ENCODE data around the gene CNTROB.

Gene CNTROB, protein sequence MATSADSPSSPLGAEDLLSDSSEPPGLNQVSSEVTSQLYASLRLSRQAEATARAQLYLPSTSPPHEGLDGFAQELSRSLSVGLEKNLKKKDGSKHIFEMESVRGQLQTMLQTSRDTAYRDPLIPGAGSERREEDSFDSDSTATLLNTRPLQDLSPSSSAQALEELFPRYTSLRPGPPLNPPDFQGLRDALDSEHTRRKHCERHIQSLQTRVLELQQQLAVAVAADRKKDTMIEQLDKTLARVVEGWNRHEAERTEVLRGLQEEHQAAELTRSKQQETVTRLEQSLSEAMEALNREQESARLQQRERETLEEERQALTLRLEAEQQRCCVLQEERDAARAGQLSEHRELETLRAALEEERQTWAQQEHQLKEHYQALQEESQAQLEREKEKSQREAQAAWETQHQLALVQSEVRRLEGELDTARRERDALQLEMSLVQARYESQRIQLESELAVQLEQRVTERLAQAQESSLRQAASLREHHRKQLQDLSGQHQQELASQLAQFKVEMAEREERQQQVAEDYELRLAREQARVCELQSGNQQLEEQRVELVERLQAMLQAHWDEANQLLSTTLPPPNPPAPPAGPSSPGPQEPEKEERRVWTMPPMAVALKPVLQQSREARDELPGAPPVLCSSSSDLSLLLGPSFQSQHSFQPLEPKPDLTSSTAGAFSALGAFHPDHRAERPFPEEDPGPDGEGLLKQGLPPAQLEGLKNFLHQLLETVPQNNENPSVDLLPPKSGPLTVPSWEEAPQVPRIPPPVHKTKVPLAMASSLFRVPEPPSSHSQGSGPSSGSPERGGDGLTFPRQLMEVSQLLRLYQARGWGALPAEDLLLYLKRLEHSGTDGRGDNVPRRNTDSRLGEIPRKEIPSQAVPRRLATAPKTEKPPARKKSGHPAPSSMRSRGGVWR

DNA sequence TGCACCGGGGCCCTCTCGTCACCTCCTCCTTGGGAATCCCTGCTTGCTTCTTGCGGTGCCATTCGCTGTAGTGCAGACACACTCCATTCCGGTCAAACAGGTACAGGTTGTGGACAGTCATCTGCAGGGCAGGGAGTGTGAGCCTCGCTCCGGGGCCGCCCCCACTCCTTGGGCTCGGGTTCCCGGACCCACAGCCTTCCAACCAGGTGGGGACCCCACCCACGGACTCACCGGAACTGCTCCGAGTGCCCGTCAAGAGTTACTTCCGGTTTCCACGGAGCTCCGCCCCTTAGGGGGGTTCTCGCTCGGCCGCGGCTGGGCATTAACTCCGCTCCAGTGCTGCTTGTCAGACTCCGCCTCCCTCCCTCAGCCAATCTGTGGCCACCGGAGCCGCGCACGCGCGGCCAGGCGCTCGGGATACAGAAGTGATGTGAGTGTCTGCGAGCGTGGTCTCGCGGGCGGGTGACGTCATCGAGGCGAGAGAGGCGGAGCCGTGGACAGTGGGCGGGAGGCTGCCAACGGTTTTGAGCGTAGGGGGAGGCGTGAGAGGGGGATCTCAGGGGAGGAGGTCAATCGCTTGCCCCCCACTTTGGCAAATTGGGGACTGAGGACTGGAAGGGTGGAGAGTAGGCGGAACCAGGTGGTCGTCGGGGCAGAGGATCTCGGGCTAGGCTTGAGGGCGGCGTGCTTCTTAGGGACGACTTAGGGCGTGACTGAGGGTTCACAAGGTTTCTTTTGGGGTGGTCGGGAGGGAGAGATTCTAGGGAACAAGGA lies at the start of gene CNTROB, which contains the start of gene TRAPPC1:
Gene CNTROB, plus strand, starts transcription at position 498 of the 774 bp plus-strand sequence. CDS start 874 bp downstream, outside the sequence.
Gene TRAPPC1, minus strand, starts transcription at position 238 of the 774 bp plus-strand sequence. Its CDS starts 117 bp downstream, at position 121.
- DNase-seq: peak; percentile 99

DNA sequence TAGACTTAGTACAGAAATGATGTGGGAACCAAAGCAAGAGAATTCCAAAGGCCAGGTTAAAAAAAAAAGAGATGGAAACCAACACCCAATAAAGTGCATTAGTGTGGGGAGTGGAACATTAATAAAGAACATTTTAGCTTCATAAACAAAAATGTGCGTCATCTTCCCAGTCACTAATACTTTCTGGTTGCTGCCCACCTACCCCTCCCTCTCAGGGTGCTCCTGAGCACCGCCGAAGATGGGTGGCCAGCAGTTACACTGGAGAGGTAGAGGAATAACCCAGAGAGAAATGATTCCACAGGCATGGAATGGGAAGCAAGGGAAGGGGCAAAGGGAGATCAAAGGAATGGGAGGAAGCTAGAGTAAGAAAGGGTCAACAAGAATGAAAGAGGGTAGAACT lies 49.4 kb upstream of the CNTROB start:
- DNase-seq: no peak

DNA sequence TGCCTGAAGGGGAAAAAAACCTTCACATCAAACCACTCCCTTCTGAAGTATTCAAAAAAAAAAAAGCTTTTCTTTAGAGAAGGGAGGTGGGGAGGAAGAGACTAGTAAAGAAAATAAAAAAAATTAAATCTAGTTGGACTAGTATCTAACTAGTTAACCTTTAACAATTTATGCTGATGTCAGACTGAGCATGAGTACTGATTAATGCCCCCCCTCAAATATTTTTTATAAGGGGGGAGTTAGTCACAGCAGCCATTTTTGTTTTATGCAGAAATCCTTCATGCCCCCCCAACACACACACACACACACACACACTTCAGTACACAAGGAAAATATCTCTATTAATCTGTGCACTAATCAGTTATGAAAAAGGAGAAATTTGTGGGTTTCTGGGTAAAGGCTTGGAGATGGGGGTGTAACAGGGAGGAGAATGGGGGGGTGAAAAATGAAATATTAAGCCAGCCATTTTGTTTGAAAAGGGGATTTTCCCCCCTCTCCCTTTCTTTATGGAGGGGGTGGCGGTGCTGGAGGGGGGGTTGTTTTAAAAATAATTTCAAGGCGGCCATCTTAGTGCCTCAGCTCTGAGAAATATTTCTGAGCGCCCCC lies 48.1 kb upstream of the CNTROB start:
- DNase-seq: peak; percentile 42

DNA sequence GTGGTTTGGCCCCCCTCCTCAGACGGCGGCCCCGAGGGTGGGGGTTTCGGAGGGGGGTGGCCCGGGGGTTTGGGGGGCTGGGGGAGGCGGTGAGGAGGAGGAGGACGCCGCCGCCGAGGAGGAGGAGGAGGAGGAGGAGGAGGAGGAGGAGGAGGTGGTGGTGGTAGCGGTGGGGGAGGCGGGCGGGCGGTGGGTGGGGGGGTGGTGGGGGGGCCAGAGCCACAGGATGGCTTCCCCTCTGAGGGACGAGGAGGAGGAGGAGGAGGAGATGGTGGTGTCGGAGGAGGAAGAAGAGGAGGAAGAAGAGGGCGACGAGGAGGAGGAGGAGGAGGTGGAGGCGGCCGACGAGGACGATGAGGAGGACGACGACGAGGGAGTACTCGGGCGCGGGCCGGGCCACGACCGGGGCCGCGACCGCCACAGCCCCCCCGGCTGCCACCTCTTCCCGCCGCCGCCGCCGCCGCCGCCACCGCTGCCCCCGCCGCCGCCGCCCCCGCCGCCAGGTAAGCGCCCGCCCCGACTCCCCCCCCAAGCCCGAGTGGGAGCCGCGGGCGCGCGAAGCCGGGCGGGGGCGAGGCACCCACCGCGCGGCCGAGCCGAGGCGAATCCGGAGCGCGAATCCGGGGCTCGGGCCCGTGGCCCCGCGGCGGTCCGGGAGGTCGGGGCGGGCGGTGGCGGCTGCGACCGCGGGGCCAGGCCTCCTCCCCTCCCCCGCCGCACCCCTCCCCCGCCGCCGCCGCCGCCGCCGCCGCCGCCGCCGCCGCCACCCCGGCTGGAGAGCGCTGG lies 47.2 kb upstream of the CNTROB start:
- peak; percentile 27 for DNase-seq

DNA sequence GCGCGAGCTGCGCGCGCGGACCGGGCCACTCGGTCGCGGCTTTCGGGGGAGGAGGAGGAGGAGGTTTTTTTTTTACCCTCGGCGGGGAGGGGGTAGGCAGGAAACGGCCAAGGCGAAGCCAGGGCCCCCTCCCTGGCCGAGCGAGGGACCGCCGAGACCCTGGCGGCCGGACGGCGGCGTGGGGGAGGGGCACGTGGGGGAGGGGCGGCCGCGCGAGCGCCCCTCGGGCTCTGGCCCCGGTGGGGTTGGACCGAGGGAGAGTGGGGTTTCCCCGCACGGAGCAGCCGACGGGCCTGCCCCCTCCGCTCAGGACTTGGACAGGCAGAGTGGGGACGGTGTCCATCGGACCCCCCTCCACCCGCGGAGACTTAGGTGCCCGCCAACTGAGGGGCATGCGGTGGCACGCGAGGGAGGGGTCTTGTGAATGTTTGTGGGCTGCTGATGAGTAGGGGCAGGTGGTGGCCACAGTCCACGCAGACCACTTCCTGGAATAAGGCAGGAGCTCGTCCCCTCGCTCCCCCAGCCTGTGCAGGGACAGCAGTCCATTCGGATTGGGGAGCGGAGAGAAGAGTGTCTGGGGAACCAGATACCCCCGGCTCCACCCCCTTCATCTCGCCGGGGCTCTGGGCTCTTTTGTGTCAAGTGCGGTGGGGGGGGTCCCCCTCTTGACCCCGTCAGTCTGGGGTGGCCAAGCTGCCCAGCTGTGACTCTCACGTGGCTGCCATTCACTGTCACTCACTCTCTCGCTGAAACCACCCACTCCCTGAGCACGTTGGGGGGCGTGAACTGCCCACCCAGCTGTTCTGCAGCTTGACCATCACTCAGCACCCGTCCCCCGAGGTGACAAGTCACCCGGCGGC lies 46.4 kb upstream of the CNTROB start:
- DNase-seq: peak; percentile 35

DNA sequence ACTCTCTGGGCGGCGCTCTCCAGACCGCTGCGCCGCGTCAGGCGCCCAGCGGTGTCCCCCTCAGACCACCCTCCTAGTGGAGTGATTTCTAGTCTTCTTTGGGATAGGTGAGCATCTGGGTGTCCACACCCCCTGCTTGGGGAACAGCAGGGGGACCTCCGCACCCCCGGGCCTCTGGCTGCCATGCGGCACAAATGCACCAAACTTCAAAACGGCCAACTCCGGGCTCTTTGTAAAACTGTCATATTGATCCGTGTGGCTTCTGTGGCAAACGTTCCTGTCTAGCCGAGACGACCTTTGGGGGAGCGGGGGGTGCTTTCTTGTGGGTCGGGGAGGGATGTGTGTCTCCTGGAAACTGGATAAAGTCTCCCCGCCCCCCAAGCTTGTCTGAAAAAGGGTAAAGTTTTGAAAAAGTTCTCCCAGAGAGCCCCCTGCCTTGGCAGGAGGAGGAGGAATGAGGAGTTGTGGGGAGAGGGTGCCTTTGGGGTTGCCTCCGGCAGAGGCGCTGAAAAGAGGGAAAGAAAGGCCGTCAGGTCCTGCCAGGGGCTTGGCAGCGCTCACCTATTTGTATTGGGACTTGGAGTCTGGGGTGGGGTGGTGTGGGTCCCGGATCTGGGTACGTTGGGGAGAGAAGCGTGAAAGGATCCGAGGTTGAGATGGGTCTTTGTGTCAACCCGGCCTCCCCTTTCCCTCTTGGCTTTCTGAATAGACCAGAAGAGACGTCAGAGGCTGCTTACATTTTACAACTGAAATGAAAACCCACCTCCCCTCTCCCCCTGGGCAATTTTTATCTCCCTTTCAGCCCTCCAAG lies 45.6 kb upstream of the CNTROB start:
- DNase-seq: peak; percentile 61

DNA sequence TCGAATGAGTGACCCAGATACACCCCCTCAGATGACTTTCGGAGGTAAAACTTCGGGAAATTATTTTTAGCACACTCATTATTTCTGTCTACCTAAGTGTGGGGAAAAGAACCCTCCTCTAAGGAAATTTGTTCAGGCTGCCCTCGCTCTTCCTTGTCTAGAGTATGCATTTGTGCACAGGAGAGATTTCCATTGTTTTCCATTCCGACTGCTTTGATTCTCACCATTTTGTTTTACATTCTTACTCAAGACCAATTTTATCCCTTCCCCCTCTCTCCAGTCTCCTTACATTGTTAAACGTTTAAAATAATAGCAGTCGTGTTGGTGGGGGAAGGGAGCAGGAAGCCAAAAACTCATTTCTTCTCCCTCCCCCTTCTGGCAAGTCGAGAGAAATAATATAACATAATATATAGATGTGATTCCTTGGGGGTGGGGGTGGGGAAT lies 44.9 kb upstream of the CNTROB start:
- no peak for DNase-seq

DNA sequence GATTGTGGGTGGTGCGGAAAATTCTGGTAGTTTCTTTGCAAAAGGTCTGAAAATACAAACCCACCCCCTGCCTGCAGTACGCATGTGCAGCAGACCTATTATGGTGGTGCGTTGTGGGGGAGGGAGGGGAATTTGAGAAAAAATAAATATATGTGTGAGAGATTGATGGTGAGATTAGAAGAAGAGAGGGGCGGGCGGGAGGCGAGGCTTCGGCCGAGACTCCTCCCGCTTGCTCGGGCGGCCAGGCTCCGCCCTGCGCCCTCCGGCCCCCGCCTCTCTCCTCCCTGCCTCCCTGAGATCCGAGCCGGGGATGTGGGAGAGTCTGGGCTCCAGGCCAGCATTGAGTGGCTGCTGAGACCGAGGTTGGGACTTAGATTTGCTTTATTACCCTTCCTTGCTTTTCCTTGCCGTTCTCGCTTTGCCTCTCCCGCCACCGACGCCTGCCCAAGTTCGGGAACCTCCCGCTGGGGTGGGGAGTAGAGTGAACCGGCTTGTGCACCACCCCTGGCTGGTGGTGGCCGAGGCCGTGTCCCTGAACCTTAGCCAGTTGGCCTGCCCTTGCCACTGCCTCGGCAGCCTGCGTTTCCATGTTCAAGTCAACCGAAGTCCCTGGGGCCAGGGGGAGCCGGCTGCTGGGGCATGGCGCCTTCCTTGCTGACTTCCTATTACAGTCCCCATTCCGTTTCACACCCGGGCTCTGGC lies 44.4 kb upstream of the CNTROB start:
- DNase-seq: peak; percentile 92

DNA sequence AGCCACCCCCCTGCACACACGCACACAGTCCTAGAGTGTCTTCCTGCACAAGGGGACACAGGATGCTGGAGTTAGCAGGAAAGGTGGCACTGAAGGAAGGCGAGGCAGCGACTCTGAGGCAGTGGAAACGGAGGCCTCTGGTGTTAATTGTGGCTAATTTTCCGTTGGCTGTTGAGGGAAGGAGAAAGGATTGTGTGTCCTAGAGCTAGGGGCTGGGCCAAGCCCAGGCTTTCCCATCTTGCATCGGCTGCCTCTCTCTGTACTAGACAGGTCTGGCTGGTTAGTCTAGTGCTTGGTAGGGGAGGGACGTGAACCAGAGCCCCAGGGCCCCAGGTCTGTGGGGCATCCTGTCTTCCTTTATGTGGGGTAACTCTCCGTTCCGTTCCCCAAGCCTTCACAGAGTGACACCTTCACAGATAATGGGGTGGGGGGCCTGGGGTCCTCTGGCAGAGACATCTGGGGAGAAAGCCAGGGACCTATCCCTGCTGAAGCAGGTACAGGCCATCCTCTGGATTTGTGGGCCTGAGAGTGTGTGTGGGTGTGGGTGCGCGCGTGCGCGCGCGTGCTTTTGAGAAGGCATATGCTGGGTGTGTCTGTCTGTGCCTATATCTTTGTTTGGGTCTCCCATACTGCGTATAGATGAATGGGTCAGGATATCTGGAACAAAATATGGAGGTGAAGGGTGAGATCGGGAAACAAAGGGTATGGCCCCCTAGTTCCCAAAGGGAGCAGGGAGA lies 43.7 kb upstream of the CNTROB start, which contains the start of gene CHD3:
Gene CHD3, plus strand, starts transcription at position 606 of the 737 bp plus-strand sequence. CDS start 212 bp downstream, outside the sequence.
- DNase-seq: peak; percentile 61

DNA sequence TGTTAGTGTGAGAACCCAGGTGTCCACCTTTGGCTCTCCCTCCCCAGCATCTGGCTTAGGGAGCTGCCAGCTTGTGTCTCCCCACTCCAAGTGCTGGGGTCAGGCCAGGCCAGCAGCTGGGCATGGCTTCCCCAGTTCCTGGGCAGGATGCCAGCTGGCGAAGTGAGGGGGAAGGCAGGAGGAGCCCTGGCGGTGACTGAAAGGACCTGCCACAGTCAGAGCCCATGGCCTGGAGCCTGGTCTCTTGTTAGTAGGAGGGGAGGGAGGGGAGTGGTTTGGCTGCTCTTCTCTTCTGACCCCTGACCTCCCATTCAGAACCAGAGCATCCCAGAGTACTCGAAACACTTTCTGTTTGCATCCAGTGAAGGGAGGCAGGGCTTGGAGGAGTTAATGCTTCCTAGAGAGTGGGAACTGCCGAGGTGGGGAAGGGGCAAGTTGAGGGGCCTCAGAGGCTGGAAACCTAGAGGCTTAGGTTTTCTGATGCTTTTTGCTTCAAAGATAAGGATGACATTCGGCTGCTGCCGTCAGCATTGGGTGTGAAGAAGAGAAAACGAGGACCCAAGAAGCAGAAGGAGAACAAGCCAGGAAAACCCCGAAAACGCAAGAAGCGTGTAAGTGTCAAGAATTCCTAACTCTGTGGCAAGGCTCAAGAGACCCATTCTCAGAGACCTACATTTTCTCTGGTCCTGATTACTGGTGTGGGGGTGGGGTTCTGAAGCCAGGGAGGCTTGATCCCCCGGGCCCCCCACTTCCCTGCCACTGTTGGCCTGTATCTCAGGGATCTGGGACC lies 42.6 kb upstream of the CNTROB start:
- DNase-seq: peak; percentile 35

DNA sequence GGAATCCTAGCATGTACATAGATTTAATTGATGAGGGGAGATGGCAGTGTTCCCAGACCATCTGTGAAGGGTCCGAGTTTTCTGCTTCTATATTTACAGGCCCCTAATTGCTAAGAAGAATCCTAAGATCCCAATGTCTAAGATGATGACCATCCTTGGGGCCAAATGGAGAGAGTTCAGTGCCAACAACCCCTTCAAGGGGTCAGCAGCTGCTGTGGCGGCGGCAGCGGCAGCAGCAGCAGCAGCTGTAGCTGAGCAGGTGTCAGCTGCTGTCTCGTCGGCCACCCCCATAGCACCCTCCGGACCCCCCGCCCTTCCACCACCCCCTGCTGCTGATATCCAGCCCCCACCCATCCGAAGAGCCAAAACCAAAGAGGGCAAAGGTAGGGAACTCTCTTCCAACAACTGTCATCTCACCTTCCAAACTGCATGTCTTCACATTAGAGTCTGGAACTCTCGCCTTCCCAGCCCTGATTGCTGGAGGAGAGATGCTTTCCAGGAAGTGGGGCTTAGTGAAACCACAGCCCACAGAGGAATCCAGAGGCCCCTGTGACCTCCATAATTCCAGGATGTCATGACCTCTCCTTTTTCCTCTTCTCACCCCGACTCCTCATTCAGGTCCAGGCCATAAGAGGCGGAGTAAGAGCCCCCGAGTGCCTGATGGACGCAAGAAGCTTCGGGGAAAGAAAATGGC lies 38.7 kb upstream of the CNTROB start:
- no peak for DNase-seq

DNA sequence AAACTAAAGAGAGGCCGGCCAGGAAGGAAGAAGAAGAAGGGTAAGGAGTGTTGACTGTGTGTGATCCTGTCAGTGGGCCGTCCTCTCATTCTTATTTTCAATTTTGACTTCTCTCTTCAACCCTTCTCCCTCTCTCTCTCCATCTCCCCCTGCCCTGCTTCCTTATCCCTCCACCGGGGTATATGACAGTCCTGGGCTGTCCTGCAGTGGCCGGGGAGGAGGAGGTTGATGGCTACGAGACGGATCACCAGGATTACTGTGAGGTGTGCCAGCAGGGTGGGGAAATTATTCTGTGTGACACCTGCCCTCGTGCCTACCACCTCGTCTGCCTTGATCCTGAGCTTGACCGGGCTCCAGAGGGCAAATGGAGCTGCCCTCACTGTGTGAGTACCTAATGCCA lies 37.8 kb upstream of the CNTROB start:
- DNase-seq: no peak

DNA sequence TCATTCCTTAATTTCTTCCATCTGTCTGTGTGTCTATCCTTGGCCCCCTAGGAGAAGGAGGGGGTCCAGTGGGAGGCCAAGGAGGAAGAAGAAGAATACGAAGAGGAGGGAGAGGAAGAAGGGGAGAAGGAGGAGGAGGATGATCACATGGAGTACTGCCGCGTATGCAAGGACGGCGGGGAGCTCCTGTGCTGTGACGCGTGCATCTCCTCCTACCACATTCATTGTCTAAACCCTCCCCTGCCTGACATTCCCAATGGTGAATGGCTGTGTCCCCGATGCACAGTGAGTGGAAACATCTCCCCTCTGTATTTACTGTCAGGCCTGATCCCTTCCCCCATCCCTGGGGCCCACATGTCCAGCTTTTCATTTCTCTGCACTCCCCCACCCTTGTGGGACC lies 37.1 kb upstream of the CNTROB start:
- no peak for DNase-seq

DNA sequence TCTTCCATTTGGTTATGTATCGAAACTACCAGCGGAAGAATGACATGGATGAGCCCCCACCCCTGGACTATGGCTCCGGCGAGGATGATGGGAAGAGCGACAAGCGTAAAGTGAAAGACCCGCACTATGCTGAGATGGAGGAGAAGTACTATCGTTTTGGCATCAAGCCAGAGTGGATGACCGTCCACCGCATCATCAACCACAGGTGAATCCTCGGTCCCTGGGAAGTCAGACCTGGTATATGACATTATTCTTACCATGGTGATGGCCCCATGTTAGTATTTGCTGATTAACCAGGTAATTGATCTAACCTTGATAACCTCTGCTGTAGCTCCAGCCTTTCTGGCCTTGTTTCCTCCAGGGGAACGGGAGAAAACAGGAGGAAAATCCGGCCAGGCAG lies 34.9 kb upstream of the CNTROB start:
- no peak for DNase-seq

DNA sequence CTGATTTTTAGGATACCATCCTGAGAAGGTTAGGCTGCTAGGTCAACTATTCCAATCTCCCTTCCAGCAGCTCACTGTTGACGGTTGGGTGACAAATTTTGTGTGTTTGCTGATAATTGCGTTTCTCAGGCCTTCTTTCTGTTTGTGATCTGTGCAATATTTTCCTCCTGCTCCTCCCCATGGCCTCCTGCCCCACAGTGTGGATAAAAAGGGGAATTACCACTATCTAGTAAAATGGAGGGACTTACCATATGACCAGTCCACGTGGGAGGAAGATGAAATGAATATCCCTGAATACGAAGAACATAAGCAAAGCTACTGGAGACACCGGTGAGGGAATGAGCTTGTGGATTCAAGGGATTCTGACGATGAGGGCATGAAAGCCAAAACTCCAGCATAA lies 34.2 kb upstream of the CNTROB start:
- peak; percentile 25 for DNase-seq
